DND-41 (cell line): ENCODE results near the gene PLEKHH1.

Experiments
- CTCF ChIP-seq: IDR thresholded peaks from 2 replicates; pipeline ENCODE4 v1.5.1; 2012; ENCODE audit warnings: borderline replicate concordance, low read length, moderate library complexity, mild to moderate bottlenecking; ENCODE audit not compliant: poor library complexity, severe bottlenecking; ENCODE audit errors: extremely low read depth
- EZH2 ChIP-seq: IDR thresholded peaks from 3 replicates; pipeline ENCODE4 v1.6.1; 2012; ENCODE audit warnings: borderline replicate concordance, low read depth, mild to moderate bottlenecking, moderate library complexity, low read length, inconsistent platforms; ENCODE audit not compliant: severe bottlenecking

- TF ChIP-seq CTCF: no peak
- TF ChIP-seq EZH2: no peak
These were observed 90.0 kb downstream of the PLEKHH1 start for GRCh38 chr14:67623114-67623513.
